ENCODE results near the gene A2ML1. TPM values are rescaled to one million over a fixed set of nuclear protein-coding genes. Genes with fewer than 3 reads are reported as not detected.
"Not testable (repeated sequence)": the region's sequence is repeated elsewhere in the genome, so short reads cannot be mapped to it uniquely, and the experiment has no call there.

A2ML1 gene
- polyA plus RNA-seq (ENCODE audit: insufficient read length): 0.78 TPM
- long read RNA-seq, donor 1: 0 reads
- long read RNA-seq, donor 2: 0 reads
- long read RNA-seq, donor 3: 0 reads
- long read RNA-seq, donor 4: 0 reads
- long read RNA-seq, donor 5: 0 reads
- long read RNA-seq, donor 6: 0 reads
- long read RNA-seq, donor 7: 0 reads
- long read RNA-seq, donor 8: 0 reads

GRCh38 chr12:8822298-8822697 lies at the start of gene A2ML1:
TSS of gene A2ML1 (plus strand) at chr12:8822621. CDS start at chr12:8822652, 31 bp downstream.
- no peak for DNase-seq

- DNase-seq: peak; percentile 6
Measured at GRCh38 chr12:8773461-8773860, 49.0 kb upstream of the A2ML1 start.

GRCh38 chr12:8779281-8779680 lies 43.1 kb upstream of the A2ML1 start:
- no peak for DNase-seq

GRCh38 chr12:8779862-8780261 lies 42.6 kb upstream of the A2ML1 start:
- DNase-seq: no peak

- peak; percentile 26 for DNase-seq
Measured at GRCh38 chr12:8780389-8780788, 42.0 kb upstream of the A2ML1 start.

GRCh38 chr12:8781381-8782127 lies 40.9 kb upstream of the A2ML1 start:
- no peak for DNase-seq

- no peak for DNase-seq
Measured at GRCh38 chr12:8784290-8784888, 38.0 kb upstream of the A2ML1 start.

GRCh38 chr12:8785499-8785898 lies 36.9 kb upstream of the A2ML1 start:
- DNase-seq: no peak

GRCh38 chr12:8787206-8787605 lies 35.2 kb upstream of the A2ML1 start:
- DNase-seq: not testable (repeated sequence)

GRCh38 chr12:8788706-8789105 lies 33.7 kb upstream of the A2ML1 start:
- not testable (repeated sequence) for DNase-seq

- DNase-seq: not testable (repeated sequence)
Measured at GRCh38 chr12:8789341-8790013, 32.9 kb upstream of the A2ML1 start.

GRCh38 chr12:8793226-8793625 lies 29.2 kb upstream of the A2ML1 start:
- DNase-seq: not testable (repeated sequence)

- DNase-seq: not testable (repeated sequence)
Measured at GRCh38 chr12:8794611-8795010, 27.8 kb upstream of the A2ML1 start.

- no peak for DNase-seq
Measured at GRCh38 chr12:8796831-8797626, 25.4 kb upstream of the A2ML1 start.

- not testable (repeated sequence) for DNase-seq
Measured at GRCh38 chr12:8801213-8801612, 21.2 kb upstream of the A2ML1 start.

- not testable (repeated sequence) for DNase-seq
Measured at GRCh38 chr12:8804833-8805232, 17.6 kb upstream of the A2ML1 start.

GRCh38 chr12:8805487-8805886 lies 16.9 kb upstream of the A2ML1 start:
- DNase-seq: not testable (repeated sequence)

GRCh38 chr12:8807084-8807483 lies 15.3 kb upstream of the A2ML1 start:
- DNase-seq: not testable (repeated sequence)

- not testable (repeated sequence) for DNase-seq
Measured at GRCh38 chr12:8810112-8810511, 12.3 kb upstream of the A2ML1 start.

- no peak for DNase-seq
Measured at GRCh38 chr12:8813572-8814357, 8.7 kb upstream of the A2ML1 start.

GRCh38 chr12:8816448-8817050 lies 5.9 kb upstream of the A2ML1 start:
- no peak for DNase-seq
